ENCODE results near the gene ZDHHC11B. TPM values are rescaled to one million over a fixed set of nuclear protein-coding genes. Genes with fewer than 3 reads are reported as not detected.

Gene ZDHHC11B
- total RNA-seq, 3 donors from 2014 or later (not counting 1 experiment from before 2014, with no cell fraction given), result 0.85 to 7.3 (median 2.2) TPM

DNA sequence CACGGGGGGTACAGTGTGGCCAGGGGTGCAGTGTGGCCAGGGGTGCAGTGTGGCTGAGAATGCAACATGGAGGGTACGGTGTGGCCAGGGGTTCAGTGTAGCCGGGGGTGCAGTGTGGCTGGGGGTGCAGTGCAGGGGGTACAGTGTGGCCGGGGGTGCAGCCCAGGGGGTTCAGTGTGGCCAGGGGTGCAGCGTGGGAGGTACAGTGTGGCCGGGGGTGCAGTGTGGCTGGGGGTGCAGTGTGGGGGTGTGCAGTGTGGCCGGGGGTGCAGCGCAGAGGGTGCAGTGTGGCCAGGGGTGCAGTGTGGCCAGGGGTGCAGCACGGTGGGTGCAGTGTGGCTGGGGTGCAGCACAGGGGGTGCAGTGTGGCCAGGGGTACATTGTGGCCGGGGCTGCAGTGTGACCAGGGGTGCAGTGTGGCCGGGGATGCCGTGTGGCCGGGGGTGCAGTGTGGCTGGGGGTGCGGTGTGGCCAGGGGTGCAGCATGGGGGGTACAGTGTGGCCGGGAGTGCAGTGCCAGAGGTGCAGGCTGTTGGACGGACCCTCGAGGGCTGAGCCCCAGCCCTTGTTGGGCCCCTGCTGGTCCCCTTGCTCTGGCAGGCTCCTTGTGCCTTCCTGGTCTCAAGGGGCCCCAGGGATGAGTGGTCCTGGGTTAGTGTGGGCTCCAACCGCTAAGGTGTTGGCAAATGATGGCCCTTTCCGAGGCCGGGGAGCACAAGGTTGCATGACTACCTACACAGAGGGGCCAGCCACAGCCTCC, 109.2 kb downstream of the ZDHHC11B start:
- no peak overlapping the region for H3K27ac Mint-ChIP-seq

DNA sequence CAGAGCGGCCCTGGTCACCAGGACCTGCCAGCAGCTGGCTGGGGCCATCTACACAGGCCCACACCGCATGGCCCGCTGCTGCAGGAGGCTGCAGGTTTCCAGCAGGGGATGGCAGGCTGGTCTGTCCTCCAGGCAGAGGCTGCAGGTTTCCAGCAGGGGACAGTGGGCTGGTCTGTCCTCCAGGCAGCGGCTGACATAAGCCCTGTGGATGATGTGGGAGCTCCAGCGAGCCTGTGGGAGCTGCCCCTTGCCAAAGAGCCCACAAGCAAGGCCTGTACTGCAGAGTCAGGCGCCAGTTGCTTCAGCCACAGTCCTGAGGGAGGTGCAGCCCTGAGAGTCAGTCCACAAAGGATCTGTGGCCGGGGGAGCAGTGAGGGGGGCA, 109.9 kb downstream of the ZDHHC11B start:
- WGBS (ENCODE audit: insufficient coverage), result 74% methylated on average over 7 of the region's 7 CpGs
- H3K27me3 Mint-ChIP-seq (ENCODE audit: low read depth in 2 of 2), result no peaks in the 10 kb centered on the region
- H3K9me3 Mint-ChIP-seq, result no peaks in the 10 kb centered on the region
- H3K27ac Mint-ChIP-seq, result no peak overlapping the region
- Histone ChIP-seq H3K4me1 (ENCODE audit: control insufficient read depth, insufficient read depth, low read length) (peaks cover 24% of the 10 kb centered on the region), H3K27ac (ENCODE audit: low read length) (no peak overlapping the region), H3K4me3 (ENCODE audit: low read length) (no peak overlapping the region), H3K27me3 (ENCODE audit: control insufficient read depth, insufficient read depth, low read length) (peaks cover 3% of the 10 kb centered on the region), H3K36me3 (ENCODE audit: control insufficient read depth, insufficient read depth, low read length) (no peaks in the 10 kb centered on the region), H3K9me3 (ENCODE audit: control insufficient read depth, insufficient read depth, low read length) (no peaks in the 10 kb centered on the region)
- TF ChIP-seq, protein P1, sequence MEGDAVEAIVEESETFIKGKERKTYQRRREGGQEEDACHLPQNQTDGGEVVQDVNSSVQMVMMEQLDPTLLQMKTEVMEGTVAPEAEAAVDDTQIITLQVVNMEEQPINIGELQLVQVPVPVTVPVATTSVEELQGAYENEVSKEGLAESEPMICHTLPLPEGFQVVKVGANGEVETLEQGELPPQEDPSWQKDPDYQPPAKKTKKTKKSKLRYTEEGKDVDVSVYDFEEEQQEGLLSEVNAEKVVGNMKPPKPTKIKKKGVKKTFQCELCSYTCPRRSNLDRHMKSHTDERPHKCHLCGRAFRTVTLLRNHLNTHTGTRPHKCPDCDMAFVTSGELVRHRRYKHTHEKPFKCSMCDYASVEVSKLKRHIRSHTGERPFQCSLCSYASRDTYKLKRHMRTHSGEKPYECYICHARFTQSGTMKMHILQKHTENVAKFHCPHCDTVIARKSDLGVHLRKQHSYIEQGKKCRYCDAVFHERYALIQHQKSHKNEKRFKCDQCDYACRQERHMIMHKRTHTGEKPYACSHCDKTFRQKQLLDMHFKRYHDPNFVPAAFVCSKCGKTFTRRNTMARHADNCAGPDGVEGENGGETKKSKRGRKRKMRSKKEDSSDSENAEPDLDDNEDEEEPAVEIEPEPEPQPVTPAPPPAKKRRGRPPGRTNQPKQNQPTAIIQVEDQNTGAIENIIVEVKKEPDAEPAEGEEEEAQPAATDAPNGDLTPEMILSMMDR (IDR thresholded peaks at IDR 0.05), result no peak
- H3K4me1 Mint-ChIP-seq, result peaks cover 10 to 15% of the 10 kb centered on the region in 2 donors
- ATAC-seq, result no peak
- DNase-seq, result peak in 1 of 2 donors; percentile 11
- no peaks in the 10 kb centered on the region for H3K36me3 Mint-ChIP-seq
- intact Hi-C loops (cut with micrococcal nuclease), result no loop called here
- H3K4me3 Mint-ChIP-seq, result no peak overlapping the region

More for the DNA sequence above, 109.2 kb downstream of the ZDHHC11B start:
- TF ChIP-seq, protein P1 (IDR thresholded peaks at IDR 0.05), result no peak
- H3K4me3 ChIP-seq (ENCODE audit: low read length), result no peak overlapping the region
- H3K9me3 ChIP-seq (ENCODE audit: control insufficient read depth, insufficient read depth, low read length), result no peaks in the 10 kb centered on the region
- intact Hi-C loops (cut with micrococcal nuclease), result no loop called here
- H3K4me1 ChIP-seq (ENCODE audit: control insufficient read depth, insufficient read depth, low read length), result peaks cover 24% of the 10 kb centered on the region
- no peak overlapping the region for H3K27ac ChIP-seq (ENCODE audit: low read length)
- Mint-ChIP-seq H3K27me3 (ENCODE audit: low read depth in 2 of 2) (no peaks in the 10 kb centered on the region), H3K4me3 (no peak overlapping the region), H3K4me1 (peaks cover 10 to 15% of the 10 kb centered on the region in 2 donors), H3K36me3 (no peaks in the 10 kb centered on the region), H3K9me3 (no peaks in the 10 kb centered on the region)
- H3K27me3 ChIP-seq (ENCODE audit: control insufficient read depth, insufficient read depth, low read length), result peaks cover 3% of the 10 kb centered on the region
- ATAC-seq (no peak), DNase-seq (peak in 1 of 2 donors; percentile 10)
- 82% methylated on average over 20 of the region's 20 CpGs for WGBS (ENCODE audit: insufficient coverage)
- H3K36me3 ChIP-seq (ENCODE audit: control insufficient read depth, insufficient read depth, low read length), result no peaks in the 10 kb centered on the region

DNA sequence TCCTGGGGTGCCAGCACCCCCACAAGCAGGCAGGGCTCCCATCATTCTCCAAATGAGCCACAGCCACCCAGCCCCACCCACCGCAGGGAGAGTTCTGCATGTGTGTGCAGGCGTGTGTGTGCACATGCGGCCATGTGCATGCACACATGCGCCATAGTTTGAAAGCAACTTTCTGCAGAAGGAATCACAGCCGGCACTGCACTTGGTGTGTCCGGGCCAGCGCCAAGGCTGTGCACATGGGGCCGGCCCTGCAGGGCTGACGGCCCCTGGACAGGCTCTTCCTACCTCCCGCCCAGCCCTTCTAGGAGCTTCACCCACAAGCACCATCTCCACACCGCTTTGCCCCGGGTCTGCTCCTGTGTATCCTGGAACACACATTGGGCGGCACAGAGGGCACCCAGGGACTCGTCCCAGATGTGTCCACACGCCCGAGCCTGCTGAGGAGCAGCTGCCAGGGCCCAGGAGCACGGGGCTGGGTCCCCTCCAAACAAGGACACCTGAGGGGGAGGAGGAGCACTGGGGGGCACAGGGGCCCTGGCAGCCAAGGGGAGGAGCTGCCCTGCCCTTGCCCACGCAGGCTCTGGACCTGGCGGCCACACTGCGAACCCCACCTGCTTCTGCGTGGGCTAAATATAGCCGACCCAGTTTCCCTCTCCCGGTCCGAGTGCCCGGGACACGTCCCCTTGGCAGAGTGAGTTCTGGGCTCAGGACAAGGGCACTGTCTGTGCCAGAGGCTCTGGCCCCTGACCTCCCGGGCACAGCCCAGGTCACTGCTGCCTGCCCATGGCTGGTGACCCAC, 110.5 kb downstream of the ZDHHC11B start:
- intact Hi-C loops (cut with micrococcal nuclease), result loop anchor here (2.0 kb wide), 1 partner anchor 229 kb away; no protein-coding TSS in a partner anchor
- no peaks in the 10 kb centered on the region for H3K36me3 ChIP-seq (ENCODE audit: control insufficient read depth, insufficient read depth, low read length)
- Mint-ChIP-seq H3K27me3 (ENCODE audit: low read depth in 2 of 2) (no peaks in the 10 kb centered on the region), H3K36me3 (no peaks in the 10 kb centered on the region), H3K4me1 (peaks cover 10 to 15% of the 10 kb centered on the region in 2 donors), H3K4me3 (no peak overlapping the region), H3K27ac (no peak overlapping the region), H3K9me3 (no peaks in the 10 kb centered on the region)
- ATAC-seq, result no peak
- H3K4me3 ChIP-seq (ENCODE audit: low read length), result no peak overlapping the region
- TF ChIP-seq, protein P1 (IDR thresholded peaks at IDR 0.05), result no peak
- DNase-seq, result peak in 1 of 2 donors; percentile 11
- 83% methylated on average over 27 of the region's 27 CpGs for WGBS (ENCODE audit: insufficient coverage)
- H3K4me1 ChIP-seq (ENCODE audit: control insufficient read depth, insufficient read depth, low read length), result peaks cover 24% of the 10 kb centered on the region
- H3K9me3 ChIP-seq (ENCODE audit: control insufficient read depth, insufficient read depth, low read length), result no peaks in the 10 kb centered on the region
- H3K27ac ChIP-seq (ENCODE audit: low read length), result no peak overlapping the region
- H3K27me3 ChIP-seq (ENCODE audit: control insufficient read depth, insufficient read depth, low read length), result peaks cover 3% of the 10 kb centered on the region

Data from natural killer cell (primary cell).